Globus pallidus (tissue), 1 donor: Measurements from ENCODE around the gene STRBP.
"Not testable (repeated sequence)": the region's sequence is repeated elsewhere in the genome, so short reads cannot be mapped to it uniquely, and the experiment has no call there.

Source experiments
- DNase-seq: peaks from one replicate; pipeline ENCODE4 v3.0.0-alpha.2; 2015; ENCODE audit warnings: low spot score

Gene STRBP

DNA sequence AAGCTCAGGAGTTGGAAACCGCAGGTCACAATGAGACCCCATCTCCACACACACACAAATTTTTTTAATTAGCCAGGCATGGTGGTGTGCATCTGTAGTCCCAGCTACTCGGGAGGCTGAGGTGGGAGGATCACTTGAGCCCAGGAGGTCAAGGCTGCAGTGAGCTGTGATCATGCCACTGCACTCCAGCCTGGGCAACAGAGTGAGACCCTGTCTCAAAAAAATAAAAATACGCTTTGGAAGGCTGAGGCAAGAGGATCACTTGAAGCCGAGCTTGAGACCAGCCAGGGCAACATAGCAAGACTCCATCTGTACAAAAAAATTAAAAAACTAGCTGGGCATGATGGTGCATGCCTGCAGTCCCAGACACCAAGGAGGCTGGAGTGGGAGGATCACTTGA lies 19.2 kb downstream of the STRBP start:
- not testable (repeated sequence) for DNase-seq

DNA sequence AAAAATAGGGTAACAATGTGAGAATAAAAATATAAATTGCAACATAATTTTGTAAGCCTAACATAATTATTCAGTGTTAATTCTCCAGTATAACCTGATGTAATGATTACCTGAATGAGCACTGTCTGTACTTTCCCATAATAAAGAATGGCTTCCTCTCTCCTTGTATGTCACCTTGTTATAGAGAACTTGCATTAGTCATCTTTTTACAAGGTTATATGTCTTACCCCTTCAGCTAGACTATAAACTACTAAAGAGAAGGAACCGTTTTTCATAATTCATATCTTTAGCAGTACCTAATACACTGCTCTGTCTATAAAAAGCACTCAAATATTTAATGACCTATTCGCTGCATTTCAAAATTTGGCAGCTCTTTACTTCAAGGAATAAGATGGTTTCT lies 19.8 kb downstream of the STRBP start:
- no peak for DNase-seq

DNA sequence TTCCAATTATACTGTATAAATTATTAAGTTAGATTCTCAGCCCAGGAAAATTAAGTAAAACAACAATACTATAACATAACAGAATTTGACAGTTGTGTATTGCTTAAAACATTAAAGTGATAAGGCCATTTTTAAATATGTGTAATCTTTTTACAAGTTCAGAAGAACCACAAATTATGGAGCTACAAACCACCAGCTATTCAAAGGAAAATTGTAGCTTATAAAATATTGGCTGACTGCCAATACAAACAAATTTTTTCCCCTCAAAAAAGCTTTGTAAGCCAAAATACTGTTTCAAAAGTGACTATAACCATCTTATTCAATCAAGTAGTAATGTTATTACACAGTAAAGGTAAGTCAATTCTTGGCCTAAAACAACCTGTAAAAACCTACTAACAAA lies 21.9 kb downstream of the STRBP start:
- DNase-seq: no peak

DNA sequence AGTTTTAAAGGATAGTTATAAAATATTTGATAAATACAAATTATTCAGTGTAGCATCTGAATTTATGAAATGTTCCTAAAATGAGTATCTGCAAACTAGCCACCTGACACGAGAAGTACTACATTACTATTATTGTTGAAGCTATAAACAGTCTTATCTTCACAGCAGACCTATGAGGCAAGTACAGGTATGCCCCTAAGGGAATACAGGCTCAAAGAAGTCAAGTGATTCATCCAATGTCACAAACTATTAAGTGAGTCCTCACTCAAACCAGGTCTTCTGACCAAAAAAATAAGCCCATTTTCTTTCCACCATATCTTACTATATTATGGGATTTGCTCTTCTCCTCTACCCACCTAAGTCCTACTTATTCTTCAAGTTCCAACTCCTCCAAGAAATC lies 28.7 kb downstream of the STRBP start:
- no peak for DNase-seq

DNA sequence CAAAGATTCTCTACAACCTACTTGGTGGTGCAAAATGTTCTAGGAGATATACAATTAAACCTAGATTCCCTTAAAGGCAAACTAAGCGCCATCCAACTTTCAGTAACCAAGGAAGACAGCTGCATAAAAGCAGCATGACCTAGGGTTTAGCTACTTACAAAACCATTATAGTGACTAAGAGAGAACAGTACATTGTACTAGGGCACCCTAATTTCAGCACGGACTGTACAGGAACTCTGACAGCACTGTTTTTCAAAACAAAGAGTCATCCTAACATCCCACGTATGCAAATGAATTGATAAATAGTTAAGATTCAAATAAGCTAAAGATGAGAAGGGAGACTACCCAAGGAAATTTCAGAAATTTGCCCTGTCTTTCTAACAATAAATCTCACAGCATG lies 30.0 kb downstream of the STRBP start:
- DNase-seq: no peak

DNA sequence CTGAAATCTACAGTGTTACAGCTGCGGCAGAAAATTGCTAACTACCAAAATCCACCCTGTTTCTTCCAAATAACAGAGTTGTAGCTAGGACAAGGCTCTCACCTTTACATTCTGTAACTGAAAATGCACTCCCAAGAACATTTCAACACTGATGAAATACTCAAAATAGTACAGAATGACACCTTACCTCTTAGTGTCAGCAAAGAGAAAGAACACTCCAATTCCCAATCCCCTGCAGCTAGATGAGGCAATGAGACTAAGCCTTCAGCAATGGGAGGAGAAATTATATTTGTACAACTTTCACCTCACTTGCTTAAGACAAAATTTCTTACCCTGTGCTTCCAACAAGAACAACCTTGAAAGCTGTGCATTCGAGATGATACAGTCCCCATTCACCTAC lies 31.2 kb downstream of the STRBP start:
- DNase-seq: no peak

DNA sequence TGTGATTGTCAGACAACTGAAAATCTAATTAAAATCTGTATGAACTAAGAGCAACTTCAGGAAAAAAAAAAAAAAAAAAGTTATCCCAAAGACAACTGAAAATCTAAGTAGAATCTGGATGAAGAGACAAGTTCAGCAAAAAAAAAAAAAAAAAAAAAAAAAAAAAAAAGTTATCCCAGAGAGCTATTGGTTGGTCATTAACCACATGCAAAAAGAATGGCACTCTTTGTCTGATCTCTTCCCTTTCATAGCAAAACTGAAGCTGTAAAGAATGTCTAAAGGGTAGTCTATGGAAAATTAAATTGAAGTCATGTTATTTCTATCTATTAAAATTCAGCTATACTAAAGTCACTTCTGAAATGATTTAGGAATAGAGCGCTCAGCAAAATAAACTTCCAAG lies 32.9 kb downstream of the STRBP start:
- DNase-seq: no peak

DNA sequence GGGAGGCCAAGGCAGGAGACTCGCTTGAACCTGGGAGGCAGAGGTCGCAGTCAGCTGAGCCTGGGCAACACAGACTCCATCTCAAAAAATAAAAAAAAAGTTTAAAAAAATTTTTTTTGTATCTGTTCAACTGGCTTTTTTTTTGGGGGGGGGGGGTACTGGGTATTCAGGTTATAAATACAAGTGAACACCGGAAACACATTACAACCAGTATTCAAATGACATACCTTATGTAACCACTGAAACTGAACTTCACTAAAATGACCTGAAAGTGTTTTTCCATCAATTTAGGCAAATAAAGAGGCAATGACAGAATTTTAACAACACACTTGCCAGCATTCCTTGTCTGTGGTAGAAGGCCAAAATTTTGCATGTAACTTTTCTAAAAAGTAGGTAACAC lies 33.5 kb downstream of the STRBP start:
- DNase-seq: no peak

DNA sequence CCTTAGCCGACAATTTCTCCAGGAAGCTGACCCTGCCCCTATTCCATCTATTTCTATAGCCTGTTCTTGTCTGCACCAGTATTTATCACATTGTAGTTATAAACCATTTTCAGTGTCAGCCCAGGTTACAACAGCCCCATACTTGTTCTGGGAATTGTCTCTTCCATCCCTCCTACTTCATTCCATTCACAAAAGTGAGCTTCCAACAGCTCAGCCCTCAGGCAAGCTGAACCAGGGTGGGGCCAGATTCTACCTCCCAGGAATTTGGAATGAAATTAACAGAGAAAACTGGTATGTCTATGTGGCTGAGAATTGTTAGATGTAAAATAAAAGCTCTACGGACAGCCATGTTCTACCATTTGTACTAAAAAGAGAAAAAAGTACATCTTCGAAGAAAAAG lies 36.1 kb downstream of the STRBP start:
- no peak for DNase-seq

DNA sequence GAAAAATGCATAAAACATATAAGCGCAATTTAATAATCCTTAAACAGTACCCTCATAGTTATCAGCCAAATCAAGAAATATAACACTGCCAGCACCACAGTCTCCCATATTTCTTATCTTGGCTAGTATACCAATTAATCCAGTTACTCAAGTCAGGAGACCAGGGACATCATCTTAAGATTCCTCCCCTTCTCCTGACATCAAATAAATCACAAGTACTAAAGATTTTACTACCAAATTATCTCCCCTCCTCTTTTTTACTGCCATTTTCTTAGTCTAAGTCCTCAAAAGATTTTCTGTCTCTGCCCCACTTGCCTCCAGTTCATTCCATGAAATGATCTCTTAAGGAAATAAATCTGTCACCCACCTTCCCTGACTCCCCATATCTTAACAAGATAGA lies 37.0 kb downstream of the STRBP start:
- no peak for DNase-seq

DNA sequence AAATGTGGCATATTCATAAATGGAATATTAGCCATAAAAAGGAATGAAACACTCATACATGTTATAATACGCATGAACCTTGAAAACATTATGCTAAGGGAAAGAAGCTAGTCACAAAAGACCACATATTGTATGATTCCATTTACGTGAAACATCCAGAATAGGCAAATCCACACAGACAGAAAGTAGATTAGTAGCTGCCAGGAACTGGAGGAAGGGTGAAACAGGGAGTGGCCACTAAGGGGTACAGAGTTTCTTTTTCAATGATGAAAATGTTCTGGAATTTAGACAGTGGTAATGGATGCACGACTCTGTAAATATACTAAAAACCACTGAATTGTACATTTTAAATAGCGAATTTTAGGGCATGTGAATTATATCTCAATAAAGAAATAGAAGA lies 39.4 kb downstream of the STRBP start:
- no peak for DNase-seq

DNA sequence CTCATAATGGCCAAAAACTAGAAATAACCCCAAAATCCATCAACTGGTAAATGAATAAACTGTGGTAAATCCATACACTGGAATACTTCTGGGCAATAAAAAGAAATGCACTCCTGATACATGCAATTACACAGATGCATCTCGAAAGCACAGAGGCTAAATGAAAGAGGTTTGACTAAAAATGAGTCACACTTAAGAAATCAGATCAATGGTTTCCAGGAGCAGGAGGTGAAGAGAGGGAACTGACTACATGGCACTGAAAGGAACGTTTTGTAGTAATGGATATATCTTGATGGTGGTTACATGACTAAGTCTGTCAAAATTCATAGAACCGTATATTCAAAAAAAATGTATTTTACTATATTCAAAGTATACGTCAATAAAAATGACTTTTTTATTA lies 42.4 kb downstream of the STRBP start:
- DNase-seq: no peak

DNA sequence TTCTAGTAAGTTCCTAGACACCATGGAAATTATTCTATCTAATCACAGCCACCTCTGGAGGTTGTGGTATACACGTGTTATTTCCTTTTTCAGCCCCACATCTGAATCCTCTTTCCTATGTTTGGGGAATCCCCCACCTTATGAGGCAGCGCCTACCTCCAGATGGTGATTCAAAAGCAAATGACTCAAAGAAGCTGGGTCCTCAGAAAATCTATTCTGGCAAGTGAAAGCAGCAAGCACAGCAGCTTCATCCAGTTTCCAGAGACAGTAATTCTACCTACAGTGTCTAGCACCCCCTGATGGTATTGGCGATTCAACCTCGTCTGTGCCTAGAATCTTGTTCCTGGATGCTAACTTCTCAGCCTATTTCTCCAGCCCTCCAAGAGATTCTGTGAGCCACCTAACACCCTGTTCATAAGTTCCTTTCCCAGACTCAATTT lies 43.0 kb downstream of the STRBP start:
- DNase-seq: peak; percentile 14

DNA sequence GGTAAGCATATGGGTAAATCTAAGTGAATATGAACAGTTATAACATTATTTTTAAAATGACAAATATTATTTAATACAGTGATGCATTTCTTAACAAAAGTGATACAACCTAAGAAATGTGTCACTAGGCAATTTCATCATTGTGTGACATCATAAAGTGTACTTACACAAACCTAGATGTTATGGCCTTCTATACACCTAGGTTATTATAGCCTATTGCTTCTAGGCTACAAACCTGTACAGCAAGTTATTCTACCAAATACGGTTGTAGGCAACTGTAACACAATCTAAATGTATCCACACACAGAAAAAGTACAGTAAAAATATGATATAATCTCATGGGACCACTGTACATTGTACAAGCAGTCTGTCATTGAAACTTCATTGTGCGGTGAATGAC lies 48.3 kb downstream of the STRBP start:
- no peak for DNase-seq

DNA sequence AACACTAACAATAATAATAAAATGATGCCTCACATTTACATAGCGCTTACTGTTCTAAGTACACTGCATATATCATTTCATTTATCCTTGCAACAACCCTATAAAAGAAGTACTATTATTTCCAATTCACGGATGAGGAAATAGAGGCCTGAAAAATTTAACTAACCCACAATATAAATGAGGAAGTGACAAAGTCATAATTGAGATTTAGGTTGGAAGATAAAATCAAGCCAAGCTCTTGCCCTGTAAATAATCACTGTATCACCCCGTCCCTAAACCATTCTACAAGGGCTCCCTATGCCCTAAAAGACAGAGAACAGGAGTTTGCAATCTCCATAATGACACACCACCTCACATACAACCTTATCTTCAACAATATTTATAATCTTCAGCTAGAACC lies 49.6 kb downstream of the STRBP start:
- no peak for DNase-seq

DNA sequence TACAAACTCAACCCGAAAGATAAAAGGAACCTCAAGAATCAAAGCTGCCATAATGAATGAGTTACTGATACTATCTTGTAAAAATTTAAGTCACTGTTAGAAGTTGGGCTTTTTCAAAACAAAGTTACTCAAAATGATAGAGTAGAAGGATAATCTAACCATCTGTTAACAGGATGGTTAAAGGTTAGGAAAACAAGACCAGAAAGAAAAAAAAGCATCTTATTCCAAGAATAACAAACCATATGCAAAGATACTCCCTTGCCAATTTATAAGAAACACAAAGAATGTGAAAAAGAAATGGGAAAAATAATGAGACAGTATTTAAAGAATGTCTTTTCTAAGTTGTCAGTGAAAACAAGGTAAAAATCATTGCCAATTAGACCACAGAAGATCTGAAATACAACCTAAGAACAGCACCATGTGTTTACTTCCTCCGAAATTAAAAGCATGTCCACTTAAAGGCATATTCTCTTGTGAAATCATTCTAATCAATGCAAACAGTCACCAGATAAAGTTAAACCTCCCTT lies 51.2 kb downstream of the STRBP start:
- DNase-seq: no peak

DNA sequence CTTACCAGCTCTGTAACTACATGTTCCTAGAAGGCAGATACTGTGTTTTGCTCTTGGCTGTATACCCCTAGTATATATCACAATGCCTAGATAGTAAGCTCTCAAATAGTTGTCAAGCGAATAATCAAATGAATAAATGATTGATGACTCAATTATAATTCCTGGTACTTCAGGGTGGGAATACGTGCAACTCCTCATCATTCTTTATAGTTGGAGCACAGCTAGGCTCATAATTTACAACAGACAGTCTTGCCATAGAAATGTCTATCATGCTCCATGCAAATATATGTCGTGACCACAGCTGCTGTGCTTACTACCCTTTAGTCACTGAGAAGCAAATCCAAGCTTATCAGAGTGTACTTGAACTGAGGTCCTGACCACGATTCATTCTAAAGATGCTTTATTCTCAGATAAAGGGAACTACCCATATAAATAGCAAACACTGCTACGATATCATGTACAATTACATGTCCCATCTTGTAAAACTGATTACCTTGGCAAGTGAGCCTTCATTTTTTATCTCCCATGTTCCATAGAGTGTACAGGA lies 52.1 kb downstream of the STRBP start:
- no peak for DNase-seq

DNA sequence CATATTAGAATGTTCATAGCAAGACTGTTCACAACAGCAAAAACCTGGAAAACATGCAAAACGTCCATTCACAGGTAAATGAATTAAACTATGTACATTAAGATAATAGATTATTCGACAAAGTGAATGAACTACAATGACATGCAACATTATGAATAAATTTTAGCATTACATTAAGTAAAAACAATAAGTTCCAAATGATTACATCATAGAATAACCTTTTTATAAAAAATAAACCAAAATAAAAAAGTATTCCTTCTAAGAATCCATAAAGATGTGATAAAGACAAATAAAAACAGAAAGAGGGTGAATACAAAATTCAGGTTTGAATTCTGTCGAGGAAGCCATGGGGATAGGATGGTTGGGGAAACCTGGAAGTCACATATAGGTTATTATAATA lies 57.3 kb downstream of the STRBP start:
- DNase-seq: no peak

DNA sequence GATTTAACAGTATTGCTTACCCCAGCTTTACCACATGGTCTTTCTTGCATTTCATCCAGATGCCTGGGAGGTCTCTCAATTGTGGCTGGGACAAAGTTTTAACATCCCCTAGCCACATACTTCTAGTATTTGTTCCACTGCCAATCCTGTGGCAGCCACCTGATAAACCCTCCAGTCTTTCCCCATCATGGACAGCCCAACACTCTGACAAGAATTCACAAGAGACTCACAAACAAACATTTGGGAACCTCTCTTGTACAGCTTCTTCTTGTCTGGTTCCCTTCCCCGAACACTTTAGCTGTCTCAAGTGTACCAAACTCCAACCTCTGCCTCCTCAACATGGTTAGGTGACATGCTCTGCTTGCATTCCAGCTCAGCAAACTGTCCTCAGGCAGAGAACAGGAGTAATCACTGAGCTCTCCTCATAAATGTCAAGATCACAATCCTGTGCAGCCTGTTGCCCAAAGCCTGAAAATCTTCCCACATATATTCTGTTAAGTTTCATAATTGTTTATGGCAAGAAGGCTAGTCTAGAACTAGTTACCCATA lies 59.7 kb downstream of the STRBP start:
- no peak for DNase-seq

DNA sequence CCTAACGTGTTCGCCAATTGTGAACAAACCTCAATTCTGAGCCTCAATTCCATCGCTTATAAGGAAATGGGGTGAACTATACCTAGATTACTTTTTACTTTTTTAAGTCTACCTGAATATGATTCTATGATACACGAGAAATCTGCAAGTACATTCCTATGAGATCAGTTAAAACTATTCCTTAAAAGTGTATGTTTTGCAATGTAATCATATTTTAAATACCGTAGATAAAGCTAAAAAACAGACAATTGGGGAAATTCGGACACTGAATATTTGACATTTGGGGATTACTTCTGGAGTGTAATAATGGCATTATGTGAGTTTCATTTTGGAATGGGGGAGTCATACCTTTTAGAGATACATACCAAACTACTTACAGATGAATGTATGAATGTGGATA lies 62.3 kb downstream of the STRBP start:
- no peak for DNase-seq

DNA sequence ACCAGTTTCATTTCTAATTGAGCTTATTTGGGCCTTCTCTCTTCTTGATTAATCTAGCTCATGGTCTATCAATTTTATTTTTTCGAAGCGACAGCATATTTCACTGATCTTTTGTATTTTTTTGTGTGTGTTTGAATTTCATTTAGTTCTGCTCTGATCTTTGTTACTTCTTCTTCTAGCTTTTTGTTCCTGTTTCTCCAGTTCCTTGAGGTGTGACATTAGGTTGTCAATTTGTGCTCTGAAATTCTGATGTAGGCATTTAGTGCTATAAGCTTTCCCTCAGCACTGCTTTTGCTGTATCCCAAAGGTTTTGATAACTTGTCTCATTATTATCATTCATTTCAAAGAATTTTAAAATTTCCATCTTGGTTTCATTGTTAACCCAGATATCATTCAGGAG lies 67.3 kb downstream of the STRBP start:
- DNase-seq: no peak

DNA sequence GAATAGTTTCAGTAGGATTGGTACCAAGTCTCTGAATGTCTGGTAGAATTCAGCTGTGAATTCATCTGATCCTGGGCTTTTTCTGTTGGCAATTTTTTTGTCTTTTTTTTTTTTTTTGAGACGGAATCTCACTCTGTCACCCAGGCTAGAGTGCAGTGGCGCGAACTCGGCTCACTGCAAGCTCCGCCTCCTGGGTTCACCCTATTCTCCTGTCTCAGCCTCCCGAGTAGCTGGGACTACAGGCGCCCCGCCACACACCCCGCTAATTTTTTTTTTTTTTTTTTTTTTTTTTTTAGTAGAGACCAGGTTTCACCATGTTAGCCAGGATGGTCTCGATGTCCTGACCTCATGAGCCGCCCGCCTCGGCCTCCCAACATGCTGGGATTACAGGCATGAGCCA lies 67.9 kb downstream of the STRBP start:
- not testable (repeated sequence) for DNase-seq

DNA sequence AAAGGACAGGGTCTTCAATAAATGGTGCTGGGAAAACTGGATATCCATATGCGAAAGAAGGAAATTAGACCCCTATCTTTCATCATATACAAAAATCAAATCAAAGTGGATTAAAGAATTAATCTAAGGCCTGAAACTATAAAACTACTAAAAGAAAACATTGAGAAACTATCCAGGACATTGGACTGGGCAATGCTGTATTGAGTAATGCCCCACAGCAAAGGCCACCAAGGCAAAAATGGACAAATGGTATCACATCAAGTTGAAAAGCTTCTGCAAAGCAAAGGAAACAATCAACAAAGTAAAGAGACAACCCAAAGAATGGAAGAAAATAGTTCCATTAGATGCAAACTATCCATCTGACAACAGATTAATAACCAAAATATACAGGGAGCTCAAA lies 72.3 kb downstream of the STRBP start:
- DNase-seq: no peak

DNA sequence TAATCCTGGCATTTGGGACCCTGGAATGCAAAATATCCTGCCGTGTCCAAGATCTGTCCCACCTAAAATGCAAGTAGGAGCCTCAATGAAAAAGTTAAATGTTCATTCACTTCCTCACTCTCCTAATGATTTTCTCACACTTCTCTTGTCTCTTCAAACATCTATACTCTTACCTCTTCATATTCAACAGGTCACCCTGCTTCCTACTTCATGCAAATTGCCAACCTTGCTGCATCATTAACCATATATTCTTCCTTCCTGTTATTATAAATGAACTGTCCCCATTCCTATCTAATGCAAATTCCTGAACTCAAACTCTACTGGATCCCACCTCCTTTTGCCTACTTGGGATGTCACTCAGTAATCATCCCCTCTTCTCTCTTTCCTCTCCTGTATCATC lies 74.4 kb downstream of the STRBP start:
- no peak for DNase-seq
